ENCODE measurements around the gene PCMT1.

DNA sequence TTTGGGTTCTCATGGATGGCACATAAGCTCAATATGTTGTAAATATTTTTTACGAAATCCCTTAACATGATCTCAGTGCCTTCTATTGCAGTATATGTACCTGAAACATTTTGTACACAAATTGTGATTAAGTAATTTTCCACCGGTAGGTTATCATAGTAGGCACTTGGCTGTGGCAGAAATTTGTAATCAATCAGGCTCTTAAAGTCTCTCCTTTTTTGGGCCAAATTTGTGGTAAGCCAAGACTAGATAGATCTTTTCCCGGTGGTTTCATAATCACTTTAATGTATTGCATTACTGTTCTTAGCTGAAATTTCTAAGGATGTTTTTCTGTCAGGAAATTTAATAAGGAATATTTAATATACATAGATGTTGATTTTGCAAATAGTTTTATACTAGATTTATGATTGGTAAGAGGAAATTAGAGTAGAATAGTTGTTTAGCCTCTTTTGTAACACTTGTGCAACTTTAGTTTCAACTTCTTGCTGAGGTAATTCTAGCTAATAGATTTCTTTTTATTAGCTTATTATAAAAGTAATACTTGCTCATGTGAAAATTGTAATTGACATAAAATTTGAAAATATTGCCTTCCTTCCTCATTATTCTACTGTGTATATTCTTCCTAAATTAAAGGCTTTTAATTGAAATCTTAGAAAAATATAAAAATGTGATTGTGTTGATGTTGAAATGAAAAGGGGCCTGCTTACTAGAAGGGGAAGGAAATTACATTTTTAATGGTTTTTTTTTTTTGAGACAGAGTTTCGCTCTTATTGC lies 3.2 kb downstream of the PCMT1 start:
- TF ChIP-seq, protein P1, sequence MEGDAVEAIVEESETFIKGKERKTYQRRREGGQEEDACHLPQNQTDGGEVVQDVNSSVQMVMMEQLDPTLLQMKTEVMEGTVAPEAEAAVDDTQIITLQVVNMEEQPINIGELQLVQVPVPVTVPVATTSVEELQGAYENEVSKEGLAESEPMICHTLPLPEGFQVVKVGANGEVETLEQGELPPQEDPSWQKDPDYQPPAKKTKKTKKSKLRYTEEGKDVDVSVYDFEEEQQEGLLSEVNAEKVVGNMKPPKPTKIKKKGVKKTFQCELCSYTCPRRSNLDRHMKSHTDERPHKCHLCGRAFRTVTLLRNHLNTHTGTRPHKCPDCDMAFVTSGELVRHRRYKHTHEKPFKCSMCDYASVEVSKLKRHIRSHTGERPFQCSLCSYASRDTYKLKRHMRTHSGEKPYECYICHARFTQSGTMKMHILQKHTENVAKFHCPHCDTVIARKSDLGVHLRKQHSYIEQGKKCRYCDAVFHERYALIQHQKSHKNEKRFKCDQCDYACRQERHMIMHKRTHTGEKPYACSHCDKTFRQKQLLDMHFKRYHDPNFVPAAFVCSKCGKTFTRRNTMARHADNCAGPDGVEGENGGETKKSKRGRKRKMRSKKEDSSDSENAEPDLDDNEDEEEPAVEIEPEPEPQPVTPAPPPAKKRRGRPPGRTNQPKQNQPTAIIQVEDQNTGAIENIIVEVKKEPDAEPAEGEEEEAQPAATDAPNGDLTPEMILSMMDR (IDR thresholded peaks at IDR 0.05) = no peak
- TF ChIP-seq EP300 (IDR thresholded peaks at IDR 0.05; ENCODE audit: low read depth) (no peak), POLR2AphosphoS5 (IDR thresholded peaks at IDR 0.05) (no peak)

All from transverse colon (tissue), 4 donors.